Measurements from ENCODE around the gene HTATIP2. TPM values are rescaled to one million over a fixed set of nuclear protein-coding genes. Genes with fewer than 3 reads are reported as not detected.
"Not testable (repeated sequence)": the region's sequence is repeated elsewhere in the genome, so short reads cannot be mapped to it uniquely, and the experiment has no call there.

The HTATIP2 gene
- total RNA-seq (2014; rRNA removed; shearing (Covaris generic)), result 63.2 and 85.0 TPM in 2 replicates

DNA sequence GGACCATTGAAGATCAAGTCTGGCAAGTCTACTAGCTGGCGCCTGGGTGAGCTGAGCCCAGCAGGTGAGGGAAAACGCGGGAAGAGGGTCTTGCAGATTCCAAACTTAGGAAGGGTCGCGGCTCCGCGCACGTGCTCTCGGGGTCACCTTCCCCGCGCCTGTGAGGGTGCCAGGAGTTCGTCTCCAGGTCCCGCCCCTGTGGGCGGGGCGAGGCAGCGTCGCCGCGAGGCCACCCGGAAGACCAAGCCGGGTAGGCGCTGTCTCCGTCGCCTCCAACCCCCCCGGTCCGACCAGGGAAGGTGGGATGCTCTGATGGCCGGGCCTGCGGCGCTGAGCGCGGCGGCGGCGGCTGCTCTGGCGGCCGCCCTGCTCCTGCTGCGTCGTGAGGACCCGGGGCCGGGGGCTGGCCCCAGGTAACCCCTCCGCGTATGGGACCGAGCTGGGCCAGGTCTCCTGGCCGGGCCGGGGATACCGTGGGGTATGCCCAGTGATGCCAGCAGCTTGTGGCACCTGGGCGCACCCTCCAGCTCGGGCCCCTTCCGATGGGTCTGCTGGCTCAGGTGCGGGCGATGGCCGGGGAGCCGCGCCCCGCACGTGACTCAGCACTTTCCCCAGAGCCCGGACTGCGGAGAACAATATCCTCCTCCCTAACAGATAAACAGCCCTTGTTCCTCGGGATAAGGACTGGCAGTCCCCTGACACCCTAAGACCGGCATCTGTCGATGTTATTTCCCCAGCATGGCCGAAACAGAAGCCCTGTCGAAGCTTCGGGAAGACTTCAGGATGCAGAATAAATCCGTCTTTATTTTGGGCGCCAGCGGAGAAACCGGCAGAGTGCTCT is at the start of gene HTATIP2:
TSS of gene HTATIP2 (plus strand) at position 215 of the 841 bp plus-strand sequence. CDS start at position 739, 524 bp downstream.
- peak; percentile 64 for DNase-seq (ENCODE audit: low read depth)

DNA sequence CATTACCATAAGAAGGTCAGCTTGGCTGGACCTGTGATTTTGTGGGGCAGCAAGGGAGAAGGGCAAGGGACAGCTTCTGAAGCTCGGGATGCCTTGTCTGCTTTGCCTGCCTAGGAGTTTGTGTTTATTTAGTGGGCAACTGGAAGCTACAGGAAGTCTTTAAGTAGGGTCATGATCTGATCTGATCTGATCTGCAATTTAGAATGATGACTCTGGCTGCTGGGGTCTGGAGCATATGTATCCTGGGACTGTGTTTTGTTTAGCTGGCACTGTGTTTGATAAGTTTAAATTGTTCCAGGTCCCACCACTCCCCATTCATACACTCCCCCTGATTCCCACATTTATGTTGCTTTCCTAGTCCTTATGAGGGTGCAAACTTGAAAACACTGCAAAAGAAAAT is 47.7 kb upstream of the HTATIP2 start:
- no peak for DNase-seq (ENCODE audit: low read depth)

DNA sequence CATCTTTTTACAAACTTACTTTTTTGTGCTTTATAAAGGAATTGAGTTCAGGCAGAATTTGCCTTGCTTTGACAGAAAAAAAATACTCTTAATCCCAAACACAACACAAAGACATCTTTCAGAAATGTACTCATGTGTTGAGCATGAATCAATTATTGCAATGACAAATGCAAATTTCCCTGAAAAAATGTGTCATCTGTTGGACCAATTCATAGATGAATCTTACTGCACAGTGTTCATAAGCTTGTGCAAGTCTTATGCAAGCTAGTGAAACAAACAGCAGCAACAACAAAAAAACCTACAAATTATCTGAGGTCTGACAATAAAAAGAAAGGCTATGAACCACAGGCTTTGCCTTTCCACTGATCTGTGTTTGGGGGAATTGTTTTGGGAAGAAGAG is 42.3 kb upstream of the HTATIP2 start:
- DNase-seq (ENCODE audit: low read depth), result no peak

DNA sequence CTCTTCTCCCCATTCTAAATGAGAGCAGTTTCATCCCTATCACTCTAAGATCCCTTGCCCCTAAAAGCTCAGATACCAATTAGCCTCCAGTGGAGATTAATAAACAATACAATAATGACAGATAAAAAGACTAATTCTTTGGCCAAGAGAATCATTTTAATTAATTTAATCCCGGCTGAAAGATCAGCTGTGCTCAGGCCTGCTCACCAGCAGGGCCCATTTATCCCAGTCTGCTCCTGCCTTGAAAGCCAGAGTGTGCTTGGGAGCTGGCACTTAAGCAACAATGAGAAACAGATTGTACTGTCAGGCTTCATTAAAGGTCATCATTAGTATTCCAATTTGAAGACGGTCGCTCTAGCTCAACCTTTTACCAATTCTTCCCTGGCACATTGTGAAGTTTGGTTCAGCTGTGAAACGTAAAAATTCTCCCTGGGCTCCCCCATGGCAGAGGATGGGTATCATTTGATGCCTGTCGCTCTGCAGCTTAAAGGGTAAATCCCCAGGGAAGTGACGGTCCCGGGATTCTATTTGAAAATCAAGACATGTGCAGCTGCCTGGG is 36.1 kb upstream of the HTATIP2 start:
- no peak for DNase-seq (ENCODE audit: low read depth)

DNA sequence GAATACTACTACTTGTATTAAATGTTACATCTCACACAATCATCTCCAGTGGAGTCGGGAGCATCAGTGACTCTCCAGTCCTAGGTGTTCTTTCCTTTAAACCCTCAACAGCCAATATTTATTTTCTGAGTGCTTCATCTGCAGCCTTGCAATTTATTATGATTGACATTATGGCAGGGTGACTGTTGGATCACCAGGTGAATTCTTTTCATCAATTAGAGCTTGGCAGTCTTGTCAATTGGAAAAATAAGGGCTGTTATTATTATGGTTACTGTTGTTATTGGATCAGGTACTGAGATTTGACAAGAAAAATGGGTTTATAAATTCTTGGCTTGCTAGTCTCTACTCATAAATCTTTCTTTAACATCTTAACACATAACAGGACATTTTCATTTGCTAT is 27.5 kb upstream of the HTATIP2 start:
- DNase-seq (ENCODE audit: low read depth), result no peak

DNA sequence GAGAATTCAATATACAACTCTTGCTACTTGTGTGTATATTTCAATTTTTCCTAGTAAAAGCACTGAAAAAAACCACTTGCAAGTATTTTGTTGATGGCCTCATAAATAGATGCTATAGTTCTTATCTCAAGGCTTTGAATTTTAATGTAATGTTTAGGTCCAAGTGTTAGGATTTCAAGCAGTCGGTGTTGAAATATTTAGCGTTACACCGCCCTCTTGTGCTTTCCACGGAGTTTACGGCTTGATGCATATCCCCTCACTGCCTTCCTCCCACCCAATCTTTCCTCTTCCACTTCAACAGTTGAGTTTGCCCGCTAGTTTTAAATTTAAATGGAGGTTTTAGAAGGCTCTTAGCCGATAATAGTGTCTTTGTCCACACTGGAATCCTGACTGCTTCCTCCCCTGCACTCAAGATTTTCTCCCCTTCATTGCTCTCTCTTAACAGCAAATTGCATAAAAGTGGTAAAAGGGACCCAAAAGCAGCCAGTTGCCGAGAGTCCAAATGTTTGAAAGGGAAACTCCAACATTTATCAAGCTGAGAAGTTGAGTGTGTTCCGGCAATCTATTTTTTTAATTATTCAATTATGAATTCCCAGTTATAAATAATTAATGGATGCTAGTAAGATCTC is 25.9 kb upstream of the HTATIP2 start:
- DNase-seq (ENCODE audit: low read depth), result peak; percentile 18

DNA sequence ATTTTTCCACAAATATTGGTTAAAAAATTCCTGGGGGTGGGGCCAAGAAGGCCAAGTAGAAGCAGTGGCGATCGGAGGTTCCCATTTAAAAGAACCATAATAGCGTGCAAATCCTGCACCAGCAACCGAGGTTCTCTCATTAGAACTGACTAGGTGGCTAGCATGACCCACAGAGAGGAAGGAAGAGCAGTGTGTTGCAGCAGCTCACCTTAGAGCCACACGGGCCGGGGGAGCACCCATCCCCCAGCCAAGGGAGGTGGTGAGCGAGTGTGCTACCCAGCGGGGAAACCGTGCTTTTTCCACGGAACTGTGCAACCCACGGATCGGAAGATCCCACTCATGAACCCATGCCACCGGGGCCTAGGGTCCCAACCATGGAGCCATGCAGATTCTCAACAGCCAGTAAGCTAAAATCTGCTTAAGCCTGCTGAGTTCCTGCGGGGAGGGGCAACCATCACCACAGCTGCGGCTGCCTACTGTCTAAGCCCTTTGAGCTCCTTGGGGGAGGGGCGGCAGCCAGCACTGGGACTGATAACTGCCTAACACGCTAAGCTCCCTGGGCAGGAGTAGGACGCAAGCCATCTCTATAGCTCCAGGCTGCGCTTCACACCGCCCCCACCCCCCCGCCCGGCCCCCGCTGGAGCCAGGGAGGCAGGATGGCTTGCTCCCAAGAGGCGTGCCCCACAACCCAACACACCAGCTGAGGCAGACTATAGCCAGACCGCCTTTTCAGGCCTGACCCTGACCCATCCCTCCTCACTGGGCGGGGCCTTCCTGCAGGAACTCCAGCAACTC is 21.0 kb upstream of the HTATIP2 start:
- no peak for DNase-seq (ENCODE audit: low read depth)

DNA sequence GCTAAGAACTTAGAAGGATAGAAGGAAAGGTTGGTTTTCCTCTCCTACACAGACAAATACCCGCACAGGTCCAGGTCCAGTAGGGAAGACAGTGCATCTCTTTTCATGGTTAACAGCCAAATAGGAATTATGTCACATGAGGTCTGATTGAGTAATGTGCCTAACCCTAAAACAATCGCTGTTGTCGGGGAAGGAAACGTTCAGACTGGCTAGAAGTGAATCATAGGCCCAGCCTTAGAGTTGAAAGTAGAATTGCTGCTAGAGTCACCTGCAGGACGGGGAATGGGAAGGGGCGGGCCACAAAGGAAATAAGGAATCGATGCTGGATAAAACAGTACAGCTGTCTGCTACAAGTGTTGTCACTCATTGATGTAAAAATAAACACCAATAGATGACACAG is 12.4 kb upstream of the HTATIP2 start:
- no peak for DNase-seq (ENCODE audit: low read depth)

DNA sequence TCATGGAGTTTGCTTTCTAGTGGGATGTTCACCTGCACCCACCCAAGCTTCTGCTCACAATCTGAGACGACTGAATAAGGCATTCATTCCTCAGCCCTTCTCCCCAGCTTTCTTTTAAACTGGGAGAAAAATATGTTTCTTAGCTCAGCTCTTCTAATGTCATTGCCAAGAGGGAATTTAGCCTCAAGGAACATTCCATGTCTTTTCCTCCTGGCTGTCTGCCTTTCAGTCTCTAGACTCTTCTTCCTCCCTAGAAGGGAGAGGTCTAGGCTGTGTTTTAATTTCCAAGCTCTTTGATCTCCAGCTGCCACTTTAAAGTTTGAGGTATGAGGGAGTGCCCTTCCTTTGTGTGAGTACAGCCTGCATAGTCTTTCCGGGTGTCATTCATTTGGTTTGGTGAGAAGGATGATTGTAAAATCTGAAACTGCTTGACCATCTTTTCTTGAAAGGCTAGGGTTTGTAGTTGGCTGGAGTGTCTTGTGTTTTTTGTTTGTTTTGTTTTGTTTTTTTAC is 11.7 kb upstream of the HTATIP2 start:
- DNase-seq (ENCODE audit: low read depth), result no peak

DNA sequence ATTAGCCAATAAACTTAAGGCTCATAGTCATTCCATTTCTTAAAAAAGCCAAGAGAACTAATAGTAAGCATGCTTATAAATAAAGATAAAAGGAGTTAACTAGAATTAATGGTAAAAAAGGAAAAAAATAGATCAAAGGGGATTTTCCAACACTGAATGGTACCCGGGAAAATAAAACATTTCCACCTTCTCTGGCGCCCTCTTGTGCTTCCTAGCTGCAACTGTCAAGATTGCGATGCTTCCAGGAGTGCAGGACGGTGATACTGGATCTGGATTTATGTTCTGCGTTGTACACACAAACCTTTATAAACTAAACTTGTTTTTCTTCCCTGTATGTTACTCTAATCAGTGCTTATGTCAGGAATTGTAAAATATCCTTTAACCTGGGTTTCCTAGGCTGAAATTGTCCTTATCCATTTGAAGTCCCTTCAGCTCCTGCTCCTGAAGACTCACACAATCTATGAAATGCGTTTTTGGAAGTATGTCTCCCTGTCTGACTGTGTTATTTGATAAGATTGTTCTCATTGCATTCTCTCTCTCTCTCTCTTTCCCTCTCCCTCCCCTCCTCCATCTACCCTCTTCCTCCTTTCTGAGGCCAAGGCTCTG is 9.6 kb upstream of the HTATIP2 start:
- peak; percentile 52 for DNase-seq (ENCODE audit: low read depth)

DNA sequence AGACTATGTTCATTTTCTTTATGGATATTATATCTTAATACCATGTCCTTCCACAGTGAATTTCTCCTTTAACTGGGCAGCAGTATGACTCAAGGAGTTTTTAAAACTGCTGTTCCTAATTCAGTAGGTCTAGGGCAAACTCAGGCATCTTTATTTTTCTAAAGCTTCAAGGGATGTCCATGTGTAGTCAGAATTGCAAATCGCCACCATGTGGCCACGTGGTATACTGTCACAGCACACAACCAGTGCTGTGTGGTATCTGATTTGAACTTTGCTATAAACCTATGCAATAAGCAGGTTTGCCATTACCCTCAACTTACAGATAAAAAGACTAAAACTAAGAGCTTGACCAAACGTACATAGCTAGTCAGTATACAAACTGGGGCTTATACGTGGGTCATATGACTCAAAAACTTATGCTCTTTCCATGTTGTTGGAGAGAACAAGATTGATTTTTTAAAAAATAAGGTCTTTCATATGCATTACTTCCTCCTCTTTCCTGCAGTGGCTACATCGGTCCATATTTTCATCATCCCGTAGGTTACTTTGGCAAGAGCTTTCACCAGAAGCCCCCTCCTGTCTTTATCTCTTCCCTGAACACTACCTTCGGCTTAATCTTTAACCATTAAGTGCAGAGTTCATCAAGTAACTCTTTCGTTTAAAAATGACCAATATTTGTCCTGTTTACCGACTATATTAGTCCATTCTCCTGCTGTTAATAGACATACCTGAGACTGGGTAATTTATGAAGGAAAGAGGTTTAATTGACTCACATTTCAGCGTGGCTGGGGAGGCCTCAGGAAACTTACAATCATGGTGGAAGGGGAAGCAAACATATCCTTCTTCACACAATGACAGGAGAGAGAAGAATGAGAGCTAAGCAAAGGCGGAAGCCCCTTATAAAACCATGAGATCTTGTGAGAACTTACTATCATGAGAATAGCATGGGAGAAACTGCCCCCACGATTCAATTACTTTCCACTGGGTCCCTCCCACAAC is 8.0 kb upstream of the HTATIP2 start:
- peak; percentile 56 for DNase-seq (ENCODE audit: low read depth)

DNA sequence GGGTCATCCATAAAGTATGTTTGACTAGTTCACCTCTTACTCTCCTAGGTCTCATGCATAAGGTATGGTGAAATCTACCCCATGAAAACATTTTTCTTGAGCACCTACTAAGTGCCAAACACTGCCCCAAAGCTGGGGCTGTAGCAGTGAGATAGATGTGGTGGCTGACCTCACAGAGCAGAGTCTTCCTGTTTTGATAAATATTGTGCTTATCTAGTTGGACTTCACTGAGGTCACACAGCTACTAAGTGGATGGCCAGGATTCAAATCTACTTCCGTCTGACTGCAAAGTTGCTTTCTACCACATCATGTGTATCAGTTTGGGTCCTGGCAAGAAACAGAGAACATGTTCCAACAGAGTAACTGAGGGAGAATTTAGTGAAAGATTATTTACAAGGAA is 6.4 kb upstream of the HTATIP2 start:
- no peak for DNase-seq (ENCODE audit: low read depth)

DNA sequence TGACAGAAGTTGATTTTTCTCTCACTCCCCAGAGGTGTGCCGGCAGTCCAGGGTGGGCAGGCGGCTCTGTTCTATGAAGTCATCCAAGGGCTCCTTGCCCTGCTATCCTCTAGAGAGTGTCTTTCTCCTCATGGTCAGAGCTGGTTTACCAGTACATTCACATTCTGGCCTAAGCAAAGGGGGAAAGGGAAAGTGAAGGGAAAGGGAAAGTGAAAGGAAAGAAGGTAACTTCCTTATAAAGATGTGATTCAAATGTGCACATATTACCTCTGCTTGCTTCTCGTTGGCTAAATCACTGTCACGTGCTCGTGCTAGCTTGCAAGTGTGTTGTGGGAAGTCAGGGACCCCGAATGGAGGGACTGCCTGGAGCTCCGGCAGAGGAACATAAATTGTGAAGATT is 2.9 kb upstream of the HTATIP2 start:
- DNase-seq (ENCODE audit: low read depth), result peak; percentile 73

DNA sequence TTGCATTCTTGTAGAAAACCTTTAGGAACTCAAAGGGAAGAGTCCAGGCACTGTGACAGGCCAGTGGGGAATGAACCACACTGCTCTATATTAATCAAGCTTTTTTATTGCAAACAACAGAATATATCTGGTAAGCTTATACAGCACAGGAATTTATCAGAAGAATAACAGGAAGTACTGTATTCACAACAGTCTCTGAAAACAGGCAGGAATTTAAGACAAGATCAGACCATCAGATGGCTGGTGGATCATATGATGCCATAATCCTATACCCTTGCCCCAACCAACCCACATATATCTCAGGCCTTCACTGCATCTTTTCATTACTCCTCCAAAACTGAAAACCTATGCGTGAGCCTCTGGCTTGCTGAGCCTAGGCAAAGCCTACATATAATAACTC is 1.0 kb upstream of the HTATIP2 start:
- DNase-seq (ENCODE audit: low read depth), result no peak

DNA sequence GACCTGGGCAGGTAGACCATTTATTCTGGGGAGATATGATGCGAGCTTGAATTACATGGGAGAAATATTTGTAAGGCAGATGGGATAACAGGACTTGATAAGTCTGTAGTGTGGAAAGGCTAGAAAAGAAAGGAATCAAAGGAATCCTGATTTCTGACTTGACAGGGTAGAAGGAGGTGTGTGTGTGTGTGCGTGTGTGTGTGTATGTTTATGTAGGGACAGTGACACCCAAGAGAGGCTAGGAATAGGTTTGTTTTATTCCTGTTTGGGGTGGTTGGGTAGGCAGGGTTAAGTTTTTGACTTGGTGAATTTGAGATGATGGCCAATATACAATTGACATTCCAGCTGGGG is 390 bp upstream of the HTATIP2 start:
- no peak for DNase-seq (ENCODE audit: low read depth)

DNA sequence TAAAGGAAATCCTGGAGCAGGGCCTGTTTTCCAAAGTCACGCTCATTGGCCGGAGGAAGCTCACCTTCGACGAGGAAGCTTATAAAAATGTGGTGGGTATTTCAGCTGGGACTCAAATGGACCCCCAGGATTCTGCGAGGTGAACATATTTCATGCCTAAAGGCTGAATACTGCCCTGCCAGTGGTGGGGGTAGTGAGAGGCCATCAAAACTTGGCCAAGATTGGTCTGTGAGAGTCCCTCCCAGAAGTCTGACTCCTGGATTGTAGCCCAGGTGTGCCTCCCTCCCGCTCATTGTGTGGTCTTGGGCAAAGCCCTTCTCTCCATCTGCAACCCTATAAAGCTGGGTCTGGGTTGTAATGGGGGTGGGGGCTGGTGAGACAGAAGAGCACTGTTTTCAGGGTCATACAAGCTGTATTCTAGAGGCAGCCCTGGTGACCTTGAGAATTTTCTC is 853 bp downstream of the HTATIP2 start:
- peak; percentile 41 for DNase-seq (ENCODE audit: low read depth)

DNA sequence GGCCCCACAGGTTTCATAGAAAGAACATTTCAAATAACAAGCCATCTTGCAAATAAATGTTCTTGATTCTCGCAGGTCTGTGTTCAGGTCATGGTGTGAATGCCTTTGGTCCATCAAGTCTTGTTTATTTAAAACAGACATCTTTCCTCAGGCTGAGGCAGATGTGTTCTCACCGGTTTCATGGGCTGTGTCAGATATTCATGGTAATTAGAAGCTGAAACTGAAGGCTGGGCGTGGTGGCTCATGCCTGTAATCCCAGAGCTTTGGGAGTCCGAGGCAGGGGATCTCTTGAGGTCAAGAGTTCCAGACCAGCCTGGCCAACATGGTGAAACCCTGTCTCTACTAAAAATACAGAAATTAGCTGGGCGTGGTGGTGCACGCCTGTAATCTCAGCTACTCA is 2.0 kb downstream of the HTATIP2 start:
- DNase-seq (ENCODE audit: low read depth), result not testable (repeated sequence)

DNA sequence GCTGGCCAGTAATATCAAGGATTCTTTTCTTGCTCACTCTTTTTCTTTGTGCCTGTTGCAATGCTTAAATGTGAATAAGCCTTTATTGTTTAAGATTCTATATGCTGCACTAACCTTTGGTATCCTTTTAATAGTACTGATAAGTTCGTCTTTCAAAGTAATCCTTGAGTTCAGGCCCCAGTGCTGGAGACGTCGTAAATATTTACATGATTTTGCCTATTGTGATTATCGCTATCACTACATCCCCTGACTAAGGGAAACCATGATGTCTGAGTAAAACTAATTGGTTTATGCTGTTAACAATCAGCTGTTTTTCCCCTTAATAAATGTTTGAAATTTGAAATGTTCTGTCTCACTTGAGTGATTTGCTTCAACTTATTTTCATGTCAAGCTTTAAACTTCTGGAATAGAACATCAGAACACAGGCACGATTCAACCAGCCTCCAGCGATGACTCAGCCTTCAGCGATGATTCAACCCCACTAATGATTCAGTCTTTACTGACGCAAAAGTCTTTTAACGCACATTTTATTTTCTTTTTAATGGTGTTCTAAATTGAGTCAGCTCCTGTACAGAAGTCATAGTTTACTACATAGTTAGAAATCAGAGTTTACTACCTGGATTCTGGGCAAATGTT is 3.9 kb downstream of the HTATIP2 start:
- DNase-seq (ENCODE audit: low read depth), result peak; percentile 95

DNA sequence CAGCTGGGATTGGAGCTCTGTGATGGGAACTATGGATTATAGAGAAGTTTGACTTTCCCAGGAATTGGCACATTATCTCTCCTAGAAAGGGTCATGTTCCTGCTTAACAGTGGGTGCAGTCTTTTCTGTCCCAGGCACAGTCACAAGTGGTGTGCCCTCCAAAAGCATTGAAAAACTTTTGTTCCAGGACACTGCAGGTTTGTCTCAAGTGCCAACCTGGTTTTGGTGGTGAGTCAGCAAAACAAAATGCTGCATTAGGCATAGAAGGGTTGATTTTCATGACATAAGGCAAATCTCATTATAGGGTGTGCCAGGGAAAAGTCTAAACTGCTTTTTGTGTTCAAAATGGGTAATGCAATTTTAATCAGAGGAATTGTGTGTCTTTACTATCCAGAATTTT is 4.9 kb downstream of the HTATIP2 start:
- DNase-seq (ENCODE audit: low read depth), result peak; percentile 75

DNA sequence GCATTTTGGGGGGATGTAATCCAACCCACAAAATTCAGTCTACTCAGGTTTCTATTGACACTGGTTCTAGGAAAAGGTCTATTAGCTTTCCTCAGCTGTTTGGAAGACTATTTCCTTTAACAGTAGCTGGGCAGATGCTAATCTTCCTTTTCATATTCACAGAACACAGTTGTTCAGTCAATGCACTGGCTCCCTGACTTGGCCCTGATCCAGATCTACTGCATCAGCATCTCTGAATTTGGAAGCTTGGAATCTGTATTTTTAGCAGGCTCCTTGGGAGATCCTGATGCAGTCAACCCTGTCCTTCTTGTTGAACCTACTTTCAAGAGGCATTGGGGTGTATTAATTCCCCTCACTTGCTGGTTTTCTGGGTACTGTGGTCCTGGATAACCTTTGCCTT is 6.3 kb downstream of the HTATIP2 start:
- DNase-seq (ENCODE audit: low read depth), result no peak
